A673 (cell line): ENCODE results near the gene RGR.

Source experiments
- CTCF ChIP-seq: fragments of 300-800, 200-600 bp; sonication (generic); conservative IDR thresholded peaks from 2 replicates; pipeline ENCODE4 v1.5.1; 2017; ENCODE audit warnings: low read depth, mild to moderate bottlenecking, antibody characterized with exemption, low read length, moderate library complexity, mixed read lengths
- EZH2 ChIP-seq: fragments of 200-600 bp; sonication (generic); IDR thresholded peaks from 2 replicates; pipeline ENCODE4 v1.6.1; 2017; ENCODE audit warnings: borderline replicate concordance, low read depth, mild to moderate bottlenecking, mixed read lengths, antibody characterized with exemption, low read length; ENCODE audit not compliant: poor library complexity, severe bottlenecking

GRCh38 chr10:84205853-84206525 is 38.9 kb upstream of the RGR start:
- TF ChIP-seq CTCF: no peak
- no peak for TF ChIP-seq EZH2
